Measurements from ENCODE around the gene RAB20. TPM values are rescaled to one million over a fixed set of nuclear protein-coding genes. Genes with fewer than 3 reads are reported as not detected.

RAB20 gene
- total RNA-seq, 1 experiment from 2014 or later, result 0.88 TPM

DNA sequence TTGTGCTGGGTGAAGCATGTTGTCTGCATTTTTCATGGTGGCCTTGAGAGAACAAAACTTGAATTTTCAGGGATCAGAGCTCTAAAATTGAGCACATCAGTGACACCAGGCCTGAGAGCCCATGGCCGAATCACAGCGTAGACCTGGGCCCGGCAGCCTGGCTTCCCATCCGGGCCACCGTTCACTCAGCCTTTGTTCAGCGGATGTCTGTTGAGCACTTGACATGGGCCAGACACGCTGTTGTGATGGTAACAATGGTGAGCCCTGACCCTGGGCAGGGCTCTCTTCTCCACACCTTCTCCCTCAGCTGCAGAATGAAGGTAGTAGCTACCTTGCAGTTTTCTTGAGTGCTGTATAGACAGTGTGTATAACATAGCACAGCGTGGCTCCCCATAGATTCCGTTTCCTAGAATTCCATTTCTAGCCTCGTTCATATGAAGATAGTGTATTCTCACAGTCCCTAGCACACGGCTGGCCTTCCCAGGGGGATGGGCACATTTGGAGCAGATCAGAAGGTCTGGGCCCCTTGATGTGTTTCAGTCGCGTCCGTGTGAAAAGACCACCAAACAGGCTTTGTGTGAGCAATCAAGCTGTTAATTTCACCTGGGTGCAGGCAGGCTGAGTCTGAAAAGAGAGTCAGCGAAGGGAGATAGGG is 75.3 kb downstream of the RAB20 start:
- intact Hi-C loops (cut with micrococcal nuclease; ENCODE audit: unreplicated experiment), result no loop called here
- no TSS peak for BruUV-seq (replicated peaks)
- Histone ChIP-seq H3K4me1 (ENCODE audit: insufficient read depth, low read length, poor library complexity, severe bottlenecking) (no peaks in the 10 kb centered on the region), H3K4me3 (ENCODE audit: low read depth, low read length, poor library complexity, severe bottlenecking) (no peak overlapping the region), H3K27ac (ENCODE audit: low read depth, low read length, poor library complexity, severe bottlenecking) (no peak overlapping the region), H3K36me3 (ENCODE audit: insufficient read depth, low read length, poor library complexity, severe bottlenecking) (no peaks in the 10 kb centered on the region), H3K27me3 (replicated peaks; ENCODE audit: insufficient read depth, low read depth, low read length, poor library complexity) (no peaks in the 10 kb centered on the region), H3K9me3 (ENCODE audit: low read depth, low read length, poor library complexity, severe bottlenecking) (no peaks in the 10 kb centered on the region)
- ChIA-PET CTCF (no interaction called here), POLR2A (ENCODE audit: low non-redundant PET) (no interaction called here)
- TF ChIP-seq, protein P1, sequence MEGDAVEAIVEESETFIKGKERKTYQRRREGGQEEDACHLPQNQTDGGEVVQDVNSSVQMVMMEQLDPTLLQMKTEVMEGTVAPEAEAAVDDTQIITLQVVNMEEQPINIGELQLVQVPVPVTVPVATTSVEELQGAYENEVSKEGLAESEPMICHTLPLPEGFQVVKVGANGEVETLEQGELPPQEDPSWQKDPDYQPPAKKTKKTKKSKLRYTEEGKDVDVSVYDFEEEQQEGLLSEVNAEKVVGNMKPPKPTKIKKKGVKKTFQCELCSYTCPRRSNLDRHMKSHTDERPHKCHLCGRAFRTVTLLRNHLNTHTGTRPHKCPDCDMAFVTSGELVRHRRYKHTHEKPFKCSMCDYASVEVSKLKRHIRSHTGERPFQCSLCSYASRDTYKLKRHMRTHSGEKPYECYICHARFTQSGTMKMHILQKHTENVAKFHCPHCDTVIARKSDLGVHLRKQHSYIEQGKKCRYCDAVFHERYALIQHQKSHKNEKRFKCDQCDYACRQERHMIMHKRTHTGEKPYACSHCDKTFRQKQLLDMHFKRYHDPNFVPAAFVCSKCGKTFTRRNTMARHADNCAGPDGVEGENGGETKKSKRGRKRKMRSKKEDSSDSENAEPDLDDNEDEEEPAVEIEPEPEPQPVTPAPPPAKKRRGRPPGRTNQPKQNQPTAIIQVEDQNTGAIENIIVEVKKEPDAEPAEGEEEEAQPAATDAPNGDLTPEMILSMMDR (conservative IDR thresholded peaks at IDR 0.05; ENCODE audit: low read depth, low read length), result no peak
- no peak for TF ChIP-seq EZH2 (IDR thresholded peaks at IDR 0.05; ENCODE audit: borderline replicate concordance, low read depth, low read length, poor library complexity, severe bottlenecking)
- DNase-seq (ENCODE audit: low spot score), result no peak

DNA sequence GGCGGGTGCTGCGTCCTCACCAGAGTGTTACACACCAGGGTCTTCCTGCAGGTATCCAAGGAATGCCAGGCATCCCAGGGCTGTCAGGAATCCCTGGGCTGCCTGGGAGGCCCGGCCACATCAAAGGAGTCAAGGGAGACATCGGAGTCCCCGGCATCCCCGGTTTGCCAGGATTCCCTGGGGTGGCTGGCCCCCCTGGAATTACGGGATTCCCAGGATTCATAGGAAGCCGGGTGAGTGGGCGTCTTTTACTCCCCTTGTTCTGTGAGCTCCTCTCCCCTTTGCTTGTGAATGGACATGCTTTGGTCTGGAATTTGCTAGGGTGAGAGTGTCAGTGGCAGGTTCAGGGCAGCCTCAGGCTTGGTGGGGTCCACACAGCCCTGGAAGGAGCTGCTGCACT is 75.9 kb downstream of the RAB20 start:
- no peak for TF ChIP-seq EZH2 (IDR thresholded peaks at IDR 0.05; ENCODE audit: borderline replicate concordance, low read depth, low read length, poor library complexity, severe bottlenecking)
- TF ChIP-seq, protein P1 (conservative IDR thresholded peaks at IDR 0.05; ENCODE audit: low read depth, low read length), result no peak
- H3K4me1 ChIP-seq (ENCODE audit: insufficient read depth, low read length, poor library complexity, severe bottlenecking), result no peaks in the 10 kb centered on the region
- H3K4me3 ChIP-seq (ENCODE audit: low read depth, low read length, poor library complexity, severe bottlenecking), result no peak overlapping the region
- POLR2A ChIA-PET (ENCODE audit: low non-redundant PET), result no interaction called here
- no TSS peak for BruUV-seq (replicated peaks)
- CTCF ChIA-PET, result no interaction called here
- H3K27ac ChIP-seq (ENCODE audit: low read depth, low read length, poor library complexity, severe bottlenecking), result no peak overlapping the region
- no peaks in the 10 kb centered on the region for H3K27me3 ChIP-seq (replicated peaks; ENCODE audit: insufficient read depth, low read depth, low read length, poor library complexity)
- H3K36me3 ChIP-seq (ENCODE audit: insufficient read depth, low read length, poor library complexity, severe bottlenecking), result no peaks in the 10 kb centered on the region
- intact Hi-C loops (cut with micrococcal nuclease; ENCODE audit: unreplicated experiment), result no loop called here
- H3K9me3 ChIP-seq (ENCODE audit: low read depth, low read length, poor library complexity, severe bottlenecking), result no peaks in the 10 kb centered on the region
- DNase-seq (ENCODE audit: low spot score), result no peak

DNA sequence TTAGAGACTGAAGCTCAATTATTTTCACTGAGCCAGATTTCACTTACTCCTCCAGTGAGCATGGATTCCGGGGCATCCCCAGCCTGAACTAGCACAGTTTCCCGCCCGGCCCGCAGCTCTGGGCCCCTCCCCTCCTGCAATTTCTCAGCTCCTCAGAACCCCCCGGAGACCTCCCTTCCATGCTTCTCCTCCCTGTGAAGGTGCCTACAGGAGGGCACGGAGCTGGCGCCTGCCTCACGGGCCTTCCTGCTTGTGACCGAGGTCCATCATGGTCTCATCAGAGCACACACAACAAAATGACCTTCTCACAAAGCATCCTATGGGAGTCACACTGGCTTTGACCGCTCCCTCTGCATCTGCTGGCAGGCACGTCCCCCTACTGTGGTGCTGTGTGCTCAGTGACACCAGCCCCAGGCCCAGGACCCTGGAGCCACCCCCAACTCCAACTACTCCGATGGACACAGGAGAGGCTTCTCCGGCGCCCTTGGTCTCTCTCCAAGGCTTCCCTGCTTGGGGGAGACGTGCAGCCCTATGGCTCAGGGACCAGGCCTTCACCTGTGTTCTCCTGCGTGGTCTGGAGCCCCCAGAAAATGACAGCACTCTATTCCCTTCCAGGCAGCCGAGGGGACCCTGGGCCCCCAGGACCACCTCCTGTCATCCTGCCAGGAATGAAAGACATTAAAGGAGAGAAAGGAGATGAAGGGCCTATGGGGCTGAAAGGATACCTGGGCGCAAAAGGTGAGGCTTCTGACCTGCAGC is 77.1 kb downstream of the RAB20 start:
- BruUV-seq (replicated peaks), result no TSS peak
- Histone ChIP-seq H3K36me3 (ENCODE audit: insufficient read depth, low read length, poor library complexity, severe bottlenecking) (peaks cover 4% of the 10 kb centered on the region), H3K9me3 (ENCODE audit: low read depth, low read length, poor library complexity, severe bottlenecking) (no peaks in the 10 kb centered on the region), H3K27ac (ENCODE audit: low read depth, low read length, poor library complexity, severe bottlenecking) (no peak overlapping the region), H3K4me1 (ENCODE audit: insufficient read depth, low read length, poor library complexity, severe bottlenecking) (no peaks in the 10 kb centered on the region), H3K4me3 (ENCODE audit: low read depth, low read length, poor library complexity, severe bottlenecking) (no peak overlapping the region), H3K27me3 (replicated peaks; ENCODE audit: insufficient read depth, low read depth, low read length, poor library complexity) (no peaks in the 10 kb centered on the region)
- POLR2A ChIA-PET (ENCODE audit: low non-redundant PET), result no interaction called here
- CTCF ChIA-PET, result no interaction called here
- no peak for DNase-seq (ENCODE audit: low spot score)
- TF ChIP-seq EZH2 (IDR thresholded peaks at IDR 0.05; ENCODE audit: borderline replicate concordance, low read depth, low read length, poor library complexity, severe bottlenecking), result no peak
- TF ChIP-seq, protein P1 (conservative IDR thresholded peaks at IDR 0.05; ENCODE audit: low read depth, low read length), result no peak
- intact Hi-C loops (cut with micrococcal nuclease; ENCODE audit: unreplicated experiment), result no loop called here
